Measurements from ENCODE around the gene SENP5. TPM values are rescaled to one million over a fixed set of nuclear protein-coding genes. Genes with fewer than 3 reads are reported as not detected.

SENP5 gene
- total RNA-seq, 3 donors from 2014 or later: 40.3 to 50.9 (median 40.5) TPM

- H3K4me1 ChIP-seq: no peaks in the 10 kb centered on the region
- H3K4me3 ChIP-seq: no peak overlapping the region
- no peak overlapping the region for H3K27ac ChIP-seq
- no peak for DNase-seq (ENCODE audit: low spot score in 2 of 2)
- H3K36me3 ChIP-seq: no peaks in the 10 kb centered on the region
- intact Hi-C loops (cut with DNase I; ENCODE audit: low total_unique reads): no loop called here
- H3K27me3 ChIP-seq: no peaks in the 10 kb centered on the region
- H3K9me3 ChIP-seq: no peaks in the 10 kb centered on the region
- no peak for TF ChIP-seq POLR2A (IDR thresholded peaks at IDR 0.05)
- no peak for TF ChIP-seq POLR2AphosphoS5 (IDR thresholded peaks at IDR 0.05)
- no peak for TF ChIP-seq CTCF (IDR thresholded peaks at IDR 0.05)
Observed at GRCh38 chr3:196896229-196896628, 28.5 kb downstream of the SENP5 start.

- peaks cover 8% of the 10 kb centered on the region for H3K36me3 ChIP-seq
- DNase-seq (ENCODE audit: low spot score in 2 of 2): no peak
- H3K27ac ChIP-seq: no peak overlapping the region
- TF ChIP-seq CTCF (IDR thresholded peaks at IDR 0.05): no peak
- no peak for TF ChIP-seq POLR2A (IDR thresholded peaks at IDR 0.05)
- TF ChIP-seq POLR2AphosphoS5 (IDR thresholded peaks at IDR 0.05): no peak
- H3K27me3 ChIP-seq: no peaks in the 10 kb centered on the region
- H3K4me1 ChIP-seq: no peaks in the 10 kb centered on the region
- H3K4me3 ChIP-seq: no peak overlapping the region
- intact Hi-C loops (cut with DNase I; ENCODE audit: low total_unique reads): no loop called here
- no peaks in the 10 kb centered on the region for H3K9me3 ChIP-seq
Observed at GRCh38 chr3:196901768-196902167, 34.0 kb downstream of the SENP5 start.

GRCh38 chr3:196902296-196902695 is 34.6 kb downstream of the SENP5 start:
- no peaks in the 10 kb centered on the region for H3K9me3 ChIP-seq
- no peaks in the 10 kb centered on the region for H3K27me3 ChIP-seq
- H3K4me1 ChIP-seq: no peaks in the 10 kb centered on the region
- no peak for TF ChIP-seq POLR2AphosphoS5 (IDR thresholded peaks at IDR 0.05)
- no peak for TF ChIP-seq POLR2A (IDR thresholded peaks at IDR 0.05)
- TF ChIP-seq CTCF (IDR thresholded peaks at IDR 0.05): no peak
- no peak for DNase-seq (ENCODE audit: low spot score in 2 of 2)
- H3K27ac ChIP-seq: no peak overlapping the region
- intact Hi-C loops (cut with DNase I; ENCODE audit: low total_unique reads): no loop called here
- peaks cover 8% of the 10 kb centered on the region for H3K36me3 ChIP-seq
- no peak overlapping the region for H3K4me3 ChIP-seq

- Histone ChIP-seq H3K27ac (no peak overlapping the region), H3K4me1 (no peaks in the 10 kb centered on the region), H3K9me3 (no peaks in the 10 kb centered on the region), H3K36me3 (peaks cover 8% of the 10 kb centered on the region), H3K27me3 (no peaks in the 10 kb centered on the region), H3K4me3 (no peak overlapping the region)
- no peak for TF ChIP-seq CTCF (IDR thresholded peaks at IDR 0.05)
- no peak for TF ChIP-seq POLR2AphosphoS5 (IDR thresholded peaks at IDR 0.05)
- TF ChIP-seq POLR2A (IDR thresholded peaks at IDR 0.05): no peak
- no peak for DNase-seq (ENCODE audit: low spot score in 2 of 2)
- intact Hi-C loops (cut with DNase I; ENCODE audit: low total_unique reads): no loop called here
Observed at GRCh38 chr3:196903740-196904139, 36.0 kb downstream of the SENP5 start.

- Histone ChIP-seq H3K4me3 (no peak overlapping the region), H3K4me1 (no peaks in the 10 kb centered on the region), H3K36me3 (no peaks in the 10 kb centered on the region), H3K27me3 (no peaks in the 10 kb centered on the region), H3K9me3 (no peaks in the 10 kb centered on the region), H3K27ac (no peak overlapping the region)
- DNase-seq (ENCODE audit: low spot score in 2 of 2): no peak
- intact Hi-C loops (cut with DNase I; ENCODE audit: low total_unique reads): no loop called here
- no peak for TF ChIP-seq POLR2A (IDR thresholded peaks at IDR 0.05)
- no peak for TF ChIP-seq POLR2AphosphoS5 (IDR thresholded peaks at IDR 0.05)
- TF ChIP-seq CTCF (IDR thresholded peaks at IDR 0.05): no peak
Observed at GRCh38 chr3:196914866-196915265, 47.1 kb downstream of the SENP5 start.

All from breast epithelium (tissue), 4 donors.